Heart right ventricle (tissue), 16 donors: ENCODE measurements around the gene GTF2H4. TPM values are rescaled to one million over a fixed set of nuclear protein-coding genes. Genes with fewer than 3 reads are reported as not detected.

Experiments
- ATAC-seq, 8 donors: fragments of 200-7000 bp; cut with Tn5 transposase; one replicate each; pipeline ENCODE4 v1.9.1; 2020; ENCODE audit warnings: mild to moderate bottlenecking in 8 of 8, moderate library complexity in 8 of 8, moderate number of reproducible peaks in 1 of 8
- DNase-seq, 2 donors: peaks; one replicate each; pipeline ENCODE4 v3.0.0-alpha.2; 2020
- H3K27ac ChIP-seq, 10 donors: fragments of 200-600 bp; sonication (generic) in 2 of 10; one replicate each; pipeline versions ENCODE4 v1.5.0 to v1.8.0; 2020 to 2022; ENCODE audit warnings: mild to moderate bottlenecking in 3 of 10
- H3K27me3 ChIP-seq, 7 donors: fragments of 200-600 bp; one replicate each; pipeline ENCODE4 v1.8.0; 2021 to 2022; ENCODE audit warnings: mild to moderate bottlenecking in 2 of 7
- H3K36me3 ChIP-seq, 9 donors: fragments of 200-600 bp; sonication (generic) in 1 of 9; one replicate each; pipeline versions ENCODE4 v1.5.0 to v1.8.0; 2020 to 2022; ENCODE audit warnings: mild to moderate bottlenecking in 2 of 9
- H3K4me1 ChIP-seq, 9 donors: fragments of 200-600 bp; sonication (generic) in 1 of 9; one replicate each; pipeline versions ENCODE4 v1.5.0 to v1.8.0; 2020 to 2022; ENCODE audit warnings: mild to moderate bottlenecking in 4 of 9
- H3K4me3 ChIP-seq, 10 donors: fragments of 200-600 bp; sonication (generic) in 2 of 10; one replicate each; pipeline versions ENCODE4 v1.5.0 to v1.8.0; 2020 to 2022; ENCODE audit warnings: mild to moderate bottlenecking in 7 of 10, moderate library complexity in 2 of 10
- H3K9me3 ChIP-seq, 11 donors: fragments of 200-600 bp in 10 of 11; sonication (generic) in 2 of 11; one replicate each; pipeline versions ENCODE4 v1.5.0 to v1.8.0; 2013 to 2022; ENCODE audit warnings: mild to moderate bottlenecking in 2 of 11, control low read depth in 1 of 11, moderate library complexity in 1 of 11
- WGBS, 2 donors: extraction: QIAGEN DNeasy Blood & Tissue Kit; methylation state at CpG; one replicate each; pipeline ENCODE4 v1.1.7; 2013; ENCODE audit warnings: inconsistent platforms in 1 of 2; 5-methylcytosine and 5-hydroxymethylcytosine counted together
- intact Hi-C, 10 donors: fragments of 100-400 bp; cut with DNase I; formaldehyde crosslinking; loops; one replicate each; pipeline versions ENCODE4 v1.11.1 to v1.14.2; 2022
- polyA plus RNA-seq, 2 donors: library from polyadenylated mRNA; stranded (reverse); fragments of 200-250 nt; gene quantifications; one replicate each; pipeline ENCODE4 v1.2.3, GENCODE V29; 2013
- total RNA-seq, 10 donors: library from RNA; stranded (reverse); fragmentation: NEBNext Ultra II Directional in 3 of 10; extraction: Animal tissue kit (Norgen Biotek cat#: 25700) in 3 of 10; gene quantifications; one replicate each; pipeline versions ENCODE4 v1.2.1 to v1.2.4, GENCODE V29; 2021 to 2023
- TF ChIP-seq, protein P1 (sequence below), 9 donors: fragments of 200-600 bp; sonication (generic) in 2 of 9; IDR thresholded peaks; one replicate each; pipeline versions ENCODE4 v1.5.0 to v1.8.0; 2021 to 2022; ENCODE audit warnings: antibody characterized with exemption in 9 of 9, mild to moderate bottlenecking in 5 of 9, moderate library complexity in 1 of 9
- donor health status: Arrhythmogenic right ventricular cardiomyopathy.
- donor health status: ischemic (EF 13 %, LVEDD 7.1; RV severe dilation, severe dysfunction).
- donor health status: healthy with polysubstance abuse.
- donor health status: DM: no; HTN: yes; CAD: no.
- donor health status: DM: no; HTN: no; CAD: no.
- donor health status: ischemic (EF 25% LVEDD 6.9; RV normal size, moderate dysfunction).
- donor health status: ischemic (EF 25% LVEDD 5.7; RV mildly dilated, moderate dysfunction).
- donor health status: healthy.
- donor health status: DM: yes; HTN: yes; CAD: no.
- donor health status: Ischemic cardiomyopathy.
- donor health status: ischemic (EF 35%, LVEDD 5.7; RV mildly dilated, moderate dysfunction).
- donor health status: nonischemic (EF 11% LVEDD 7.7; RV severe dilation, severe dysfunction).
- donor health status: DM: yes; HTN: yes; CAD: no.
- donor health status: PGD.
- donor health status: ischemic (EF 29% LVEDD 5.4; RV normal size, mild dysfunction).
- donor health status: nonischemic (EF 23%, LVEDD 6.1; RV moderate dilation, normal function).

The GTF2H4 gene
- total and polyA plus RNA-seq, 12 donors, result 8.3 to 27.0 (median 13.2) TPM

DNA sequence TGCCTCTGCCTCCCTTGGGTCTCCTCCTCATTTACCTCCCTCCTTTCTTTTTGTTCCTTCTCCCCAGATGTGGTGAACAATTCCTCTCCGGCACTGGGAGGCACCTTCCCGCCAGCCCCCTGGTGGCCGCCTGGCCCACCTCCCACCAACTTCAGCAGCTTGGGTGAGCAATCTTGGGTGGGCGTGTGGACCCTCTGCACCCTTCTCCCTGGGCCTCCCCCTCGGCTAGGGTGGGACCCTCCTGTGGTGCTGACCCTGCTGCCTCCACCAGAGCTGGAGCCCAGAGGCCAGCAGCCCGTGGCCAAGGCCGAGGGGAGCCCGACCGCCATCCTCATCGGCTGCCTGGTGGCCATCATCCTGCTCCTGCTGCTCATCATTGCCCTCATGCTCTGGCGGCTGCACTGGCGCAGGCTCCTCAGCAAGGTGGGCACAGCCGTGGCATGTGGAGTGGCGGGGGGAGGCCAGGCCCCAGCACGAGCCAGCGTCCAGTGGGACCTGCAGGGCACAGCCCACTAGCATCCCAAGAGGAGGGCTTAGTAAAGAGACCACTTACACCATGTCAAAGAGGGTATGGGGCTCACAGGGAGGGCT lies 14.9 kb upstream of the GTF2H4 start:
- TF ChIP-seq, protein P1, sequence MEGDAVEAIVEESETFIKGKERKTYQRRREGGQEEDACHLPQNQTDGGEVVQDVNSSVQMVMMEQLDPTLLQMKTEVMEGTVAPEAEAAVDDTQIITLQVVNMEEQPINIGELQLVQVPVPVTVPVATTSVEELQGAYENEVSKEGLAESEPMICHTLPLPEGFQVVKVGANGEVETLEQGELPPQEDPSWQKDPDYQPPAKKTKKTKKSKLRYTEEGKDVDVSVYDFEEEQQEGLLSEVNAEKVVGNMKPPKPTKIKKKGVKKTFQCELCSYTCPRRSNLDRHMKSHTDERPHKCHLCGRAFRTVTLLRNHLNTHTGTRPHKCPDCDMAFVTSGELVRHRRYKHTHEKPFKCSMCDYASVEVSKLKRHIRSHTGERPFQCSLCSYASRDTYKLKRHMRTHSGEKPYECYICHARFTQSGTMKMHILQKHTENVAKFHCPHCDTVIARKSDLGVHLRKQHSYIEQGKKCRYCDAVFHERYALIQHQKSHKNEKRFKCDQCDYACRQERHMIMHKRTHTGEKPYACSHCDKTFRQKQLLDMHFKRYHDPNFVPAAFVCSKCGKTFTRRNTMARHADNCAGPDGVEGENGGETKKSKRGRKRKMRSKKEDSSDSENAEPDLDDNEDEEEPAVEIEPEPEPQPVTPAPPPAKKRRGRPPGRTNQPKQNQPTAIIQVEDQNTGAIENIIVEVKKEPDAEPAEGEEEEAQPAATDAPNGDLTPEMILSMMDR (IDR thresholded peaks at IDR 0.05), result no peak
- DNase-seq (no peak), ATAC-seq (no peak)
- H3K27me3 ChIP-seq, result no peaks in the 10 kb centered on the region
- no peak overlapping the region for H3K4me3 ChIP-seq
- intact Hi-C loops, result no loop called here
- H3K9me3 ChIP-seq, result no peaks in the 10 kb centered on the region
- H3K4me1 ChIP-seq, result peaks cover 0 to 18% (median 0%) of the 10 kb centered on the region in 9 donors
- H3K36me3 ChIP-seq, result peaks cover 0 to 90% (median 28%) of the 10 kb centered on the region in 9 donors
- WGBS, 2 donors, result 88 to 90% methylated on average over 16 of the region's 16 CpGs
- no peak overlapping the region for H3K27ac ChIP-seq

DNA sequence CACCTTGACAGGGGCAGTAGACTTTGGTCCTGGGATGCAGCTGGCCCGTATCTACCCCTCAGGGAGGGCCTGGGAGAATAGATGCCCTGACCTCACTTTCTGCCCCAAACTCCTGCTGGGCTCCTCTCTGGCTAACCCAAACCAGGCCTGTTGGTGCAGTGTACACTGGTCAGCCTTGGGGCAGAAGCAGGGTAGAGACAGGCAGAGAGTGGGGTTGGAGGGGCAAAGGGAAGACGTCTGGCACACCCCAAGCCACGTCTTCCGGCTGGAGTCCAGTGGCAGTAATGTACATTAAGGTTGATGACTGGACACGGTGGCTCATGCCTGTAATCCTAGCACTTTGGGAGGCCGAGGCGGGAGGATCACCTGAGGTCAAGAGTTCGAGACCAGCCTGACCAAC lies 14.3 kb upstream of the GTF2H4 start:
- no peak for DNase-seq
- Histone ChIP-seq H3K9me3 (no peaks in the 10 kb centered on the region), H3K36me3 (peaks cover 0 to 96% (median 28%) of the 10 kb centered on the region in 9 donors), H3K4me3 (no peak overlapping the region), H3K27me3 (no peaks in the 10 kb centered on the region), H3K4me1 (peaks cover 0 to 13% (median 0%) of the 10 kb centered on the region in 9 donors), H3K27ac (no peak overlapping the region)
- 95 to 96% methylated on average over 8 of the region's 8 CpGs for WGBS, 2 donors
- TF ChIP-seq, protein P1 (IDR thresholded peaks at IDR 0.05), result no peak
- intact Hi-C loops, result no loop called here
- ATAC-seq, result no peak

- no peaks in the 10 kb centered on the region for H3K27me3 ChIP-seq
- no peaks in the 10 kb centered on the region for H3K9me3 ChIP-seq
- H3K4me1 ChIP-seq, result peaks cover 0 to 10% (median 0%) of the 10 kb centered on the region in 9 donors
- ATAC-seq (no peak), DNase-seq (no peak)
- no peak overlapping the region for H3K27ac ChIP-seq
- TF ChIP-seq, protein P1 (IDR thresholded peaks at IDR 0.05), result no peak
- intact Hi-C loops, result no loop called here
- WGBS, 2 donors, result 89 to 91% methylated on average over 12 of the region's 12 CpGs
- no peak overlapping the region for H3K4me3 ChIP-seq
- H3K36me3 ChIP-seq, result peaks cover 0 to 96% (median 34%) of the 10 kb centered on the region in 9 donors
These were observed 13.6 kb upstream of the GTF2H4 start for GRCh38 chr6:30894381-30894780.

GRCh38 chr6:30894935-30895334 lies 13.1 kb upstream of the GTF2H4 start:
- DNase-seq, result no peak
- Histone ChIP-seq H3K36me3 (peaks cover 0 to 96% (median 37%) of the 10 kb centered on the region in 9 donors), H3K4me1 (peaks cover 0 to 7% (median 0%) of the 10 kb centered on the region in 9 donors), H3K4me3 (no peak overlapping the region), H3K9me3 (no peaks in the 10 kb centered on the region), H3K27ac (no peak overlapping the region), H3K27me3 (no peaks in the 10 kb centered on the region)
- 94 to 95% methylated on average over 3 of the region's 3 CpGs for WGBS, 2 donors
- TF ChIP-seq, protein P1 (IDR thresholded peaks at IDR 0.05), result no peak
- ATAC-seq, result no peak
- intact Hi-C loops, result no loop called here
